ENCODE results near the gene SLC37A1.

- TF ChIP-seq ZNF571 (tag by site-specific recombination; IDR thresholded peaks at IDR 0.05) (no peak), ZNF274 (IDR thresholded peaks at IDR 0.05; ENCODE audit: low read length) (no peak), ZNF274 (tag by site-specific recombination; IDR thresholded peaks at IDR 0.05; ENCODE audit: borderline replicate concordance) (no peak), CTCF (tag by site-specific recombination; IDR thresholded peaks at IDR 0.05) (no peak)
Measured at GRCh38 chr21:42560517-42561179, 47.0 kb downstream of the SLC37A1 start.
